CD4-positive, alpha-beta T cell treated with Interleukin-4 for 4 hours (primary cell): ENCODE data around the gene BPI.
"Not testable (repeated sequence)": the region's sequence is repeated elsewhere in the genome, so short reads cannot be mapped to it uniquely, and the experiment has no call there.

Experiments
- DNase-seq: peaks from one replicate; pipeline ENCODE4 v3.0.0-alpha.2; 2020

BPI gene

DNA sequence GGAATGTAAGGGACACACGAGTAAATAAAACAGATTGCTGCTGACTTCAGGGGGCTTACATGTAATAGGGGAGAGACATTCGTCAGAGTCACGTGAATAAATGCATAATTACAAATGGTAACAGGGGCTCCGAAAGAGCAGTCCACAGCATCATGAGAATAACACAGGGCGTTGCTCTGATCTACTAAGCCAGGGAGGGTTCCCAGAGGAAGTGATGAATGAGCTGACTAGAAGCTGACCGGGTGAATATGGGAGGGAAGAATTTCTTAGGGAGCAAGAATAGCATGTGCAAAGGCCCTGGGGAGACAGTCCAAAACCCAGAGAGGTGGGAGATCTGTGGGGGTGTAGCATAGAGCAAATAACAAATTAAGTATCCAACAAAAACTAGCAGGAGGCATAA is 2.4 kb downstream of the BPI start:
- DNase-seq, result no peak

GRCh38 chr20:38307371-38308046 is 3.6 kb downstream of the BPI start:
- DNase-seq, result no peak

- no peak for DNase-seq
Observed at GRCh38 chr20:38308047-38308438, 4.1 kb downstream of the BPI start.

GRCh38 chr20:38308447-38308846 is 4.5 kb downstream of the BPI start:
- no peak for DNase-seq

GRCh38 chr20:38311091-38311490 is 7.1 kb downstream of the BPI start:
- no peak for DNase-seq

DNA sequence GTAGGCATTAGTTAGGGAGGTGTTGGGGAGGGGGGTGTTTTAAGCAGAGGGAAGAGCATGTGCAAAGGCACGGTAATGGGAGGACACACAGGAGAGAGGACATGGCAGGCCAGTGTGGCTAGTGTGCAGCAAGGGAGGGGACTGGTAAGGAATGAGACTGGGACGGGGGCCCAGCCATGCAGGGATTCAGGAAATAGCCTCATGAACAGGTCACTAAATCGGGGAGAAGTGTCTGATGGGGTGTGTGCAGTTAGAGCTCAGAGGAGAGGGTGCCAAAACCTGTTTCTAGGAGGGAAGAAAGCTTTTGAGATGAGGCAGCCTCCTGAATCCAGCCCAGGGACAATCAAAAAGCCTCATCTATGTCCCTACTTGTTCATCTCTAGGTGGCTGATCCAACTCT is 7.5 kb downstream of the BPI start:
- DNase-seq, result no peak

DNA sequence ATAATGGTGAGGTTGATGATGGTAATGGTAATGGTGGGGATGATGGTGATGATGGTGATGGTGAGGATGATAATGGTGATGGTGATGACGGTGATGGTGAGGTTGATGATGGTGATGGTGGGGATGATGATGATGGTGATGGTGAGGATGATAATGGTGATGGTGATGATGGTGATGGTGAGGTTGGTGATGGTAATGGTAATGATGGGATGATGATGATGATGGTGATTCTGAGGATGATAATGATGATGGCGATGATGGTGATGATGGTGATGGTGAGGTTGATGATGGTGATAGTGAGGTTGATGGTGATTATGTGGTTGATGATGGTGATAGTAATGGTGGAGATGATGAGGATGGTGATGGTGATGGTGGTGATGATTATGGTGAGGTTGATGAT is 9.7 kb downstream of the BPI start:
- no peak for DNase-seq

DNA sequence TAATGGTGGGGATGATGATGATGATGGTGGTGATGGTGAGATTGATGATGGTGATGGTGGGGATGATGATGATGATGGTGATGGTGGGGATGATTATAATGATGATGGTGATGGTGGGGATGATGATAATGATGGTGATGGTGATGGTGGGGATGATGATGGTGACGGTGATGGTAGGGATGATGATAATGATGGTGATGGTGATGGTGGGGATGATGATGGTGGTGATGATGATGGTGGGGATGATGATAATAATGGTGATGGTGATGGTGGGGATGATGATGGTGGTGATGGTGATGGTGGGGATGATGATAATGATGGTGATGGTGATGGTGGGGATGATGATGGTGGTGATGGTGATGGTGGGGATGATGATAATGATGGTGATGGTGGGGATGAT is 10.4 kb downstream of the BPI start:
- not testable (repeated sequence) for DNase-seq

GRCh38 chr20:38315290-38315966 is 11.5 kb downstream of the BPI start:
- no peak for DNase-seq

- no peak for DNase-seq
Observed at GRCh38 chr20:38316341-38316740, 12.4 kb downstream of the BPI start.

DNA sequence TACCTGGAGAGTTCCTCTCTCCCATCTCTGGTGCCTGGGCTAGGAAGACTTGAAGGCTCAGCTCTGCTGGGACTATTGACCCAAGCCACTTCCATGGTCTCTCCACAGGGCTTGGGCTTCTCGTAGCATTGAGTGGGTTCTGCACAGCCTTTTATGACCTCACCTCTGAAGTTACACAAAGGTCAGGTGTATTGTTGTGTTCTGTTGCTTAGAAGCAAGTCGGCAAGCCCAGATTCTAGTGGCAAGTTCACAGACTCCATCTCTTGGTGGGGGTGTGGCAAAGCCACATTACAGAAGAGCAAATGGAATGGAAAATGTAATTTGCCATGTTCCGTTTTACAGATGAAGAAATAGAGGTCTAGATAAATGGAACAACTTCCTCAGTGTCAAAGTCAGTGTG is 13.5 kb downstream of the BPI start:
- DNase-seq, result no peak

- DNase-seq, result no peak
Observed at GRCh38 chr20:38320221-38320620, 16.3 kb downstream of the BPI start.

GRCh38 chr20:38321959-38322598 is 18.1 kb downstream of the BPI start:
- no peak for DNase-seq

DNA sequence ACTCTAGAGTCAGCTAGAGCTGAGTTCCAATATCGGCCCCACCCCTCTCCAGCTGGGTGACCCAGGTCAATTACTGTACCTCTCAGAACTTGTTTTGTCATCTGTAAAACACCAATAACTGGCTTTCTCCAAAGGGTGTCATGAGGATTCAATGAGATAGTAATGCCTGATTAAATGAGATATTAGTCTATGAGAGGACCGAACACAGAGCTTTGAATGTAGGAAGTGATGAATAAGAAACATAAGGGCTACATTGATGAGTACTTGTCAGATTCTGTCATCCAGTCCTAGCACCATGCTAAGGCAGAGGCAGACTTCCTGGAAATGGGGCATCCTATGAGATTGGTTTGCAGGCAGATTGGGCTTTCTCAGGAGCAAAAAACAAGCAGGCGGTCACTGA is 20.2 kb downstream of the BPI start:
- no peak for DNase-seq

DNA sequence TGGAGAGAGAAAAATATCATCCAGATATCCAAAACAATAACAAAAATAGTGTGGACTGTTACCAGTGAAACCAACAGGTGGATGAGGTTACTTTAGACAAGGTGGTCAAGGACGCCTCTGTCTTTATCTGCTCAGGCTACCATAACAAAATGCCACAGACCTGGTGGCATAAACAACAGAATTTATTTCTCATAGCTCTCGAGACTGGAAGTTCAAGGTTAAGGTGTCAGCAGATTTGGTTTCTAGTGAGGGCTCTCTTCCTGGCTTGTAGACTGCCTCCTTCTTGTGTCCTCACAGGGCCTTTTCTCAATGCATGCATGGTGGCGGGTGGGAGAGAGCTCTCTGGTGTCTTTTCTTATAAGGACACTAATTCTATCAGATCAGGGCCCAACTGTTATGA is 21.2 kb downstream of the BPI start:
- no peak for DNase-seq

GRCh38 chr20:38325905-38326304 is 21.9 kb downstream of the BPI start:
- no peak for DNase-seq

DNA sequence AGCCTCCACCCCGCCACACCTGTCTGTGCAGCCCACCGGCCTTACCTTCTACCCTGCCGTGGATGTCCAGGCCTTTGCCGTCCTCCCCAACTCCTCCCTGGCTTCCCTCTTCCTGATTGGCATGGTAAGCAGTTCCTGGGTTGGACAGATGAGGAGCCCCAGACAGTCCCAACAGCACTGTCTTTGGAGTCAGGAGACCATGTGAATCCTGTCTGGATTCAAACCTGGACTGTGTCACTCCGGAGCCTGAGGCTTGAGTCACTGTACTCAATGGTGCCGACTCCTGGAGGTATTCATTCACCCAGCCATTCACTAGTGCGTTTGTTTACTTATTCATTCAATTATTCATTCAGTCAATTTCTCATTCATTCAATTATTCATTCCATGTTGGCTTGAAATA is 22.4 kb downstream of the BPI start:
- DNase-seq, result no peak

- DNase-seq, result no peak
Observed at GRCh38 chr20:38330638-38331037, 26.7 kb downstream of the BPI start.

- no peak for DNase-seq
Observed at GRCh38 chr20:38331245-38331644, 27.3 kb downstream of the BPI start.

DNA sequence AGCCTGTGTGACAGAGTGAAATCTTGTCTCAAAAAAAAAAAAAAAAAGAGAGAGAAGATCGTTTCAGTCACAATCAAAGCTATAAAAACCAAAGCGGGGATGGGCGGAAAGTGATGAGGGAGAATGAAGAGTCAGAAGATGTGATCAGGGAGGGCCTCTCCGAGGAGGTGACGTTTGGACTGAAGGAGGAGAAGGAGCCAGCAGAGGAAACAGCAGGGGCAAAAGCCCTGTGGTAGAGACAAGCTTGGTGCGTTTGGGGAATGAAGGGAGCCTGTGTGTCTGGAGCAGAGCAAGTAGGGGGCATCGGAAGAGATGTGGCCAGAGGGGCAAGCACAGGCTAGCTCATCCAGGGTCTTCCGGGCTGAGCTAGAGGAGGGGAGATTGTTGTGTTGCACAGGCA is 27.9 kb downstream of the BPI start:
- no peak for DNase-seq

- DNase-seq, result no peak
Observed at GRCh38 chr20:38334016-38334415, 30.1 kb downstream of the BPI start.

GRCh38 chr20:38336726-38337125 is 32.8 kb downstream of the BPI start:
- no peak for DNase-seq

DNA sequence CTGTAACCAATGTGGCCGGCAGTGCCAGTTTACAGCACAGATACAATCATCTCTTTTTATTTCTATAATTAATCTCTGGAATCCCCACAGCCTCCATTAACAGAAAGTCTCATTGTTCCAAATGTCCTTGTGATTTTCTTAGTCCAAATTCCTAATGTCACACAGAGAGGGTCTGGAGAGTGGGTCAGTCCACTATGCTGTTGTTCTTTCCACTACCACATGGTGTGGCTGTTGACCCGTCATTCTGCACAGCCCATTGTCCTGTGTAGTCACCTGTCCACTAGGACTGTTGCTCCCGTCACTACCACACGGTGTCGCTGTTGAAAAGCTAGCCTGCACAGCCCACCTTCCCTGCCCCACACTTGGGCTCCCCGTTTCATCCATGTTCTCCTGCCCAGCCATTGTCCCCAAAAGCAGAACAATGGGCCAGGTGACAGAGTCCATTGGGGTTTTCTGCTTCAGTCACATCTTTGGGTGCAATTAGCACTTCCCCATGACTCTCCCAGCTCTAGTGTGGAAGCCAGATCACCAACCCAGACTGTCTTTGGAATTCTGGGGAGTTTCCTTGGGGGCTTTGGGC is 33.7 kb downstream of the BPI start:
- DNase-seq, result no peak

DNA sequence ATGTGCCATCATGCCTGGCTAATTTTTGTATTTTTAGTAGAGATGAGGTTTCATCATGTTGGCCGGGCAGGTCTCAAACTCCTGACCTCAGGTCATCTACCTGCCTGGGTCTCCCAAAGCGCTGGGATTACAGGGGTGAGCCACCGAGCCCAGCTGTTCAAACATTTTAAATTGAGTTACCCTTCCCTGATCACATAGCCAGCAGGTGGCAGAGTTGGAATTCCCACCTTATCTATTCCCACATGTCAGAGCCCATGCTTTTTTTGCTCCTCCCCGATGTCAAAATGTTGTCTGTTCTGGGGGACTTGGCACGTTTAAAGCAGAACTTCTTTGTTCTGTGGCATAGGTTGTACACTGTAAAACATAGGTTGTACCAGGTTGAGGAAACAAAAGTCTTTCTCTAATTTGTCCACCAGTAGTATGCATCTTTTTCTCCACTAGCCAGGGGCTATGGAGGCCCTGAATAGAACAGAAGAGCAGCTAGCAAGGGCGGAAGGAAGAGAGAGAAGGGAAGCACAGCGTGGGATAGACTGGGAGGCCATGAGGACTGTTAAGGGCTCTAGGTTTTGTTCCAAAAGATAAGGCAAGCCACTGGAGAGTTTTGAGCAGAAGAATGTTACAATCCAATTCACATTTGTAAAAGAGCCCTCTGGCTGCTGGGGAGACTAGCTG is 35.0 kb downstream of the BPI start:
- no peak for DNase-seq
